Neutrophil (primary cell): ENCODE results near the gene TCN1.
"Not testable (repeated sequence)": the region's sequence is repeated elsewhere in the genome, so short reads cannot be mapped to it uniquely, and the experiment has no call there.

Experiments used
- H3K27ac ChIP-seq: fragments of 200-600 bp; sonication (generic); 2 replicates; pipeline ENCODE4 v1.5.1; 2016; ENCODE audit warnings: mild to moderate bottlenecking, moderate library complexity
- H3K27me3 ChIP-seq: fragments of 200-600 bp; sonication (generic); 2 replicates; pipeline ENCODE4 v1.6.0; 2016; ENCODE audit warnings: mild to moderate bottlenecking
- H3K36me3 ChIP-seq: fragments of 200-600 bp; sonication (generic); 2 replicates; pipeline ENCODE4 v1.5.1; 2017
- H3K4me1 ChIP-seq, 2 experiments: fragments of 200-600 bp in 1 of 2; sonication (generic) in 1 of 2; 1 replicate in 1 of 2; 2 replicates in 1 of 2; pipeline versions ENCODE4 v1.5.1 to v1.6.1; 2013 to 2016; ENCODE audit warnings: low read depth in 1 of 2, low read length in 1 of 2, mild to moderate bottlenecking in 1 of 2, moderate library complexity in 1 of 2; ENCODE audit not compliant: control insufficient read depth in 1 of 2, insufficient read depth in 1 of 2
- H3K4me3 ChIP-seq, 2 experiments: fragments of 200-600 bp in 1 of 2; sonication (generic) in 1 of 2; 1 replicate in 1 of 2; 2 replicates in 1 of 2; pipeline ENCODE4 v1.5.1; 2013 to 2016; ENCODE audit warnings: low read depth in 1 of 2, low read length in 1 of 2, mild to moderate bottlenecking in 1 of 2, moderate library complexity in 1 of 2
- H3K9me3 ChIP-seq: fragments of 200-600 bp; sonication (generic); 2 replicates; pipeline ENCODE4 v1.5.1; 2016
- TF ChIP-seq, protein P1 (sequence below): fragments of 200-600 bp; sonication (generic); IDR thresholded peaks from 2 replicates; pipeline ENCODE4 v1.5.1; 2016; ENCODE audit warnings: antibody characterized with exemption

The TCN1 gene, protein sequence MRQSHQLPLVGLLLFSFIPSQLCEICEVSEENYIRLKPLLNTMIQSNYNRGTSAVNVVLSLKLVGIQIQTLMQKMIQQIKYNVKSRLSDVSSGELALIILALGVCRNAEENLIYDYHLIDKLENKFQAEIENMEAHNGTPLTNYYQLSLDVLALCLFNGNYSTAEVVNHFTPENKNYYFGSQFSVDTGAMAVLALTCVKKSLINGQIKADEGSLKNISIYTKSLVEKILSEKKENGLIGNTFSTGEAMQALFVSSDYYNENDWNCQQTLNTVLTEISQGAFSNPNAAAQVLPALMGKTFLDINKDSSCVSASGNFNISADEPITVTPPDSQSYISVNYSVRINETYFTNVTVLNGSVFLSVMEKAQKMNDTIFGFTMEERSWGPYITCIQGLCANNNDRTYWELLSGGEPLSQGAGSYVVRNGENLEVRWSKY

DNA sequence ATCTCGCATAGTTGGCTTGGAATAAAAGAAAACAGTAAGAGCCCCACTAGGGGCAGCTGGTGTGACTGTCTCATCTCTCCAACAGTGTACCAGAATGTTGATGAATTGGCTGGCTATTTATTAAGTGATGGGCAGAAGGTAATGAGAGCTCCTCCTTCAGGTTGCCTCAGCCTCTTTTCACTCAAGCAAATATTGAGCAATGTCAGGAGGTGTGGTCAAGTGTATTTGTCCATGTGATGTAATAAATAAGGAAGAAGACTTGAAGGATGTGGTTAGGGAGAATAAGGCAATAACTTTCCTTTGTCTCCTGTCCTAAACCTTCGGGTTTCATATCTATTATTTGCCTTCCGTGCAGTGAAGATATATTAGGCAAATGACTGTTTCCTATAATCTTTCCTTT is at the start of gene TCN1:
Gene TCN1, minus strand, starts transcription at position 91 of the 400 bp plus-strand sequence. Its CDS starts 17 bp downstream, at position 74.
- TF ChIP-seq, protein P1, sequence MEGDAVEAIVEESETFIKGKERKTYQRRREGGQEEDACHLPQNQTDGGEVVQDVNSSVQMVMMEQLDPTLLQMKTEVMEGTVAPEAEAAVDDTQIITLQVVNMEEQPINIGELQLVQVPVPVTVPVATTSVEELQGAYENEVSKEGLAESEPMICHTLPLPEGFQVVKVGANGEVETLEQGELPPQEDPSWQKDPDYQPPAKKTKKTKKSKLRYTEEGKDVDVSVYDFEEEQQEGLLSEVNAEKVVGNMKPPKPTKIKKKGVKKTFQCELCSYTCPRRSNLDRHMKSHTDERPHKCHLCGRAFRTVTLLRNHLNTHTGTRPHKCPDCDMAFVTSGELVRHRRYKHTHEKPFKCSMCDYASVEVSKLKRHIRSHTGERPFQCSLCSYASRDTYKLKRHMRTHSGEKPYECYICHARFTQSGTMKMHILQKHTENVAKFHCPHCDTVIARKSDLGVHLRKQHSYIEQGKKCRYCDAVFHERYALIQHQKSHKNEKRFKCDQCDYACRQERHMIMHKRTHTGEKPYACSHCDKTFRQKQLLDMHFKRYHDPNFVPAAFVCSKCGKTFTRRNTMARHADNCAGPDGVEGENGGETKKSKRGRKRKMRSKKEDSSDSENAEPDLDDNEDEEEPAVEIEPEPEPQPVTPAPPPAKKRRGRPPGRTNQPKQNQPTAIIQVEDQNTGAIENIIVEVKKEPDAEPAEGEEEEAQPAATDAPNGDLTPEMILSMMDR, result peak; percentile 55
- H3K27me3 ChIP-seq, result no peaks in the 10 kb centered on the region
- H3K27ac ChIP-seq, result peak within 1 kb of the TSS; percentile 85
- no peaks in the 10 kb centered on the region for H3K9me3 ChIP-seq
- H3K36me3 ChIP-seq, result no peaks in the 10 kb centered on the region
- peaks cover 55 to 58% of the 10 kb centered on the region in 2 experiments for H3K4me1 ChIP-seq
- H3K4me3 ChIP-seq, result peak within 1 kb of the TSS; percentile 35 to 50

DNA sequence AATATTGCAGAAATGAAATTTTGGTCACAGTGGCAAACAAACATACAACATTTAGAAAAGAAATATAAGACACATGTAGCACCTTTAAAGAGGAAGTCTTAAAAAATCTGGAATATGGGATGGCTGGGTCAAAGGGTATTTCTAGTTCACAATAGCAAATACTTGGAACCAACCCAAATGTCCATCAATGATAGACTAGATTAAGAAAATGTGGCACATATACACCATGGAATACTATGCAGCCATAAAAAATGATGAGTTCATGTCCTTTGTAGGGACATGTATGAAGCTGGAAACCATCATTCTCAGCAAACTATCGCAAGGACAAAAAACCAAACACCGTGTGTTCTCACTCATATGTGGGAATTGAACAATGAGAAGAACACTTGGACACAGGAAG is 37.3 kb upstream of the TCN1 start:
- not testable (repeated sequence) for H3K27me3 ChIP-seq, H3K4me1 ChIP-seq, H3K9me3 ChIP-seq, H3K27ac ChIP-seq, H3K4me3 ChIP-seq, H3K36me3 ChIP-seq

DNA sequence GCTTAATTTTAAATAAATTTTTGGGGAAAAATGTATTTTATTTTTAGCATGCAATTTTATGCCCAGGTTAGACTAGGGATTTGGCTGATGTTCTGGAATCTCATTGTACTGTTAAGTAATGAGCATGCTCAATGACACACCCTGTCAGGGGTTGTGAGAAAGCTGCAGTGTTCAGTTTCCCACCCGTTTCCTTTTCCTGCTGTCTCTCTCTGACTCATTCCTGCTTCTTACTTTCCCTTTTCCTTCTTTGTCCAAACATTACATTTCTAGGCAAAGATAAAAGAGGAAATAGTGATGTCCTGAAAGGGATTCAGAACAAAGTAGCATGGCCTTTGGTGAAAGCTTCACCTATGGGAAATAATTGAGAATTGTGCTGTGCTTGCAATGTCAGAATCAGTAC is 35.0 kb upstream of the TCN1 start:
- no peaks in the 10 kb centered on the region for H3K27me3 ChIP-seq
- no peak overlapping the region for H3K4me3 ChIP-seq
- H3K9me3 ChIP-seq, result no peaks in the 10 kb centered on the region
- peaks cover 0 to 3% of the 10 kb centered on the region in 2 experiments for H3K4me1 ChIP-seq
- no peaks in the 10 kb centered on the region for H3K36me3 ChIP-seq
- H3K27ac ChIP-seq, result no peak overlapping the region
- TF ChIP-seq, protein P1, result no peak

DNA sequence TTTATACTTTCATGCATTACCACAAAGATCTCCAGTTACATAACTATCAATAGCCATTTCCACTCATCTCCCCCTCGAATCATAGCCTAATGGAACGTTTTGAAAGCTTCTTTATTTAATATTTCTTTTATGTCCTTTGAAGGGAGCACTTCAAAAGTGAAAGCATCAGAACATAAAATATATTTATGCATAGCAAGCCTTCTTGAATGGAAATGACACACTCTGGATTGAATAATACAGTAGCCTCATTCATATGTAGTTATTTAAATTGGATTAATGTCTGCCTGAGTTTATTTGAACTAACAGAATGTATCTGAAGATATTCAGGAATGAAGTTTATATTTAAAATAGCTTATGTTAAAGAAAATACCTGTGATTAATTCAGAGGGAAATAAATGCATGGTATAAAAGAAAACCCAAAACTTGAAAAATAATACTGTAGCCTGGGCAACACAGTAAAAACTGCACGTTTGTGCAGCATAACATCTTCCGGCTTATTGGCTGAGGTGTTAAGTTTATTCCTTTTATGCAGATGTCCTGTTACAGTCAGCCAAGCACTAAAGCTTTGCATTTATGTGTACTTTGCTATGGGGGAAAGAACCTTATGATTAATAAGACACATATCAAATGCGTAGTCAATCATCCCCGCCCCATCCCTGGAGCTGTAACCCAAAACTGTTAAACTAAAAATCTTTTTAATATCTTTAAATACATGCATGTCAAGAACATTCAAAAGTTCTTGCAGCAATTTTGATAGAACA is 34.3 kb upstream of the TCN1 start:
- Histone ChIP-seq H3K9me3 (no peaks in the 10 kb centered on the region), H3K27me3 (no peaks in the 10 kb centered on the region), H3K4me3 (no peak overlapping the region), H3K4me1 (peaks cover 0 to 3% of the 10 kb centered on the region in 2 experiments), H3K36me3 (no peaks in the 10 kb centered on the region), H3K27ac (no peak overlapping the region)
- TF ChIP-seq, protein P1, result no peak

DNA sequence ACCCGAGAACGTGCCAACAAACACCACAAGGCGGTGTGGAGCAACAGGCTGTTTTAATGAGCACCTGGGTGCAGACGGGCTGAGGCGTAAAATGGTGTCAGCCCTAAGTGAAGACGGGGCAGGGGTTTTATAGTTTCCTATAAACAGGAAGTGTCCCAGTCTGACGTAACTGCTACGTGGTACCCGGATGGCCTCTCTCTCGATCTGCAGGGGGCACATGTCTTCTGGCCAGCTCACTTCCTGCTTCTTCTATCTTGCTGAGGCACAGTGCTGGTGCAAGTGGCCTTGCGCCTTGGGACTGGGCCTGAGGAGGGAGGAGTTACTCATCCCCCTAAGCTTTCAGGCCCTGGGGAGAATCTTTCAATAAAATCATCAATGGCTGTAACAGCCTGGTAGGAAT is 33.2 kb upstream of the TCN1 start:
- Histone ChIP-seq H3K27me3 (no peaks in the 10 kb centered on the region), H3K4me3 (no peak overlapping the region), H3K9me3 (no peaks in the 10 kb centered on the region), H3K4me1 (peaks cover 0 to 3% of the 10 kb centered on the region in 2 experiments), H3K36me3 (no peaks in the 10 kb centered on the region), H3K27ac (no peak overlapping the region)
- TF ChIP-seq, protein P1, result no peak

DNA sequence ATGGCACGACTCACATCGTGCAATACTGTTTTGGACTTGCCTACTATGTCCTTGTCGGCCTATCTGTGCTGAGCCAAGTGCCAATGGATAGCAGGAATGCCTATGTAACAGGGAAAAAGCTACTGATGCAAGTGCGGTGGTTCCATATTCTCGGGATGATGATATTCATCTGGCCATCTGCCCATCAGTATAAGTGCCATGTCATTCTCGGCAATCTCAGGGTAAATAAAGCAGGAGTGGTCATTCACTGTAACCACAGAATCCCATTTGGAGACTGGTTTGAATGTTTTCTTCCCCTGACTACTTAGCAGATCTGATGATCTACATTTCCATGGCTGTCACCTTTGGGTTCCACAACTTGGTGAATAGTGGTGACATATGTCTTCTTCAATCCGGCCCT is 32.4 kb upstream of the TCN1 start:
- Histone ChIP-seq H3K4me3 (no peak overlapping the region), H3K4me1 (peaks cover 0 to 3% of the 10 kb centered on the region in 2 experiments), H3K27me3 (no peaks in the 10 kb centered on the region), H3K9me3 (no peaks in the 10 kb centered on the region), H3K36me3 (no peaks in the 10 kb centered on the region), H3K27ac (no peak overlapping the region)
- TF ChIP-seq, protein P1, result no peak
